HepG2 (cell line): ENCODE data around the gene HDGF.

Experiments
- ARNTL ChIP-seq: sonication (generic); formaldehyde crosslinking; IDR thresholded peaks from 2 replicates; pipeline ENCODE4 v1.4.0; 2020; ENCODE audit warnings: mild to moderate bottlenecking, missing genetic modification reagents
- CBX2 ChIP-seq, 2 experiments: fragments of 200-600 bp in 1 of 2; sonication (generic); formaldehyde crosslinking in 1 of 2; IDR thresholded peaks; 2 replicates each; pipeline versions ENCODE4 v1.7.0 to v1.8.1; 2018 to 2022; ENCODE audit warnings: low read depth in 2 of 2, low read length in 1 of 2, mild to moderate bottlenecking in 1 of 2, missing genetic modification reagents in 1 of 2
- PBX3 ChIP-seq: sonication (generic); formaldehyde crosslinking; IDR thresholded peaks from 2 replicates; pipeline ENCODE4 v1.8.1; 2023; ENCODE audit warnings: missing genetic modification reagents, inconsistent platforms, borderline replicate concordance
- POLR2A ChIP-seq, 2 experiments: IDR thresholded peaks; 2 replicates each; pipeline ENCODE4 v1.6.1; 2011; ENCODE audit warnings: low read depth in 2 of 2, low read length in 2 of 2, mild to moderate bottlenecking in 1 of 2, moderate library complexity in 1 of 2; ENCODE audit not compliant: insufficient read depth in 1 of 2
- ZC3H4 ChIP-seq: sonication (generic); formaldehyde crosslinking; IDR thresholded peaks from 2 replicates; pipeline ENCODE4 v1.4.0; 2020; ENCODE audit warnings: missing genetic modification reagents, borderline replicate concordance
- ZFP1 ChIP-seq: IDR thresholded peaks from 2 replicates; pipeline ENCODE4 v1.6.1; 2016
- ZMYM4 ChIP-seq: sonication (generic); formaldehyde crosslinking; IDR thresholded peaks from 2 replicates; pipeline ENCODE4 v1.8.1; 2023; ENCODE audit warnings: mild to moderate bottlenecking, missing genetic modification reagents
- ZNF331 ChIP-seq: sonication (generic); formaldehyde crosslinking; IDR thresholded peaks from 2 replicates; pipeline ENCODE4 v1.4.0; 2020; ENCODE audit warnings: missing genetic modification reagents
- ZNF44 ChIP-seq: sonication (generic); formaldehyde crosslinking; IDR thresholded peaks from 2 replicates; pipeline ENCODE4 v1.5.1; 2020; ENCODE audit warnings: mild to moderate bottlenecking, missing genetic modification reagents
- ZNF562 ChIP-seq: sonication (generic); formaldehyde crosslinking; IDR thresholded peaks from 2 replicates; pipeline ENCODE4 v1.8.0; 2022; ENCODE audit warnings: missing genetic modification reagents, borderline replicate concordance
- ZNF879 ChIP-seq: sonication (generic); formaldehyde crosslinking; IDR thresholded peaks from 2 replicates; pipeline ENCODE4 v1.8.1; 2023; ENCODE audit warnings: missing genetic modification reagents

- TF ChIP-seq ZNF331 (no peak), ARNTL (CRISPR knock-in tag) (no peak), ZNF879 (no peak), ZNF44 (CRISPR knock-in tag) (no peak), POLR2A (IDR thresholded peaks at IDR 0.05; ENCODE audit: insufficient read depth in 1 of 2, low read depth in 2 of 2, low read length in 2 of 2) (no peak), ZMYM4 (no peak), ZC3H4 (no peak), ZNF562 (CRISPR knock-in tag) (no peak), ZFP1 (no peak), PBX3 (CRISPR knock-in tag) (no peak), CBX2 (IDR thresholded peaks at IDR 0.05; ENCODE audit: low read depth, low read length) (no peak), CBX2 (CRISPR knock-in tag; IDR thresholded peaks at IDR 0.05; ENCODE audit: low read depth) (no peak)
Observed at GRCh38 chr1:156727492-156727891, 24.0 kb downstream of the HDGF start.
